DND-41 (cell line): Measurements from ENCODE around the gene IFNL3.

Experiments used
- CTCF ChIP-seq: IDR thresholded peaks from 2 replicates; pipeline ENCODE4 v1.5.1; 2012; ENCODE audit warnings: borderline replicate concordance, low read length, moderate library complexity, mild to moderate bottlenecking; ENCODE audit not compliant: poor library complexity, severe bottlenecking; ENCODE audit errors: extremely low read depth
- EZH2 ChIP-seq: IDR thresholded peaks from 3 replicates; pipeline ENCODE4 v1.6.1; 2012; ENCODE audit warnings: borderline replicate concordance, low read depth, mild to moderate bottlenecking, moderate library complexity, low read length, inconsistent platforms; ENCODE audit not compliant: severe bottlenecking

DNA sequence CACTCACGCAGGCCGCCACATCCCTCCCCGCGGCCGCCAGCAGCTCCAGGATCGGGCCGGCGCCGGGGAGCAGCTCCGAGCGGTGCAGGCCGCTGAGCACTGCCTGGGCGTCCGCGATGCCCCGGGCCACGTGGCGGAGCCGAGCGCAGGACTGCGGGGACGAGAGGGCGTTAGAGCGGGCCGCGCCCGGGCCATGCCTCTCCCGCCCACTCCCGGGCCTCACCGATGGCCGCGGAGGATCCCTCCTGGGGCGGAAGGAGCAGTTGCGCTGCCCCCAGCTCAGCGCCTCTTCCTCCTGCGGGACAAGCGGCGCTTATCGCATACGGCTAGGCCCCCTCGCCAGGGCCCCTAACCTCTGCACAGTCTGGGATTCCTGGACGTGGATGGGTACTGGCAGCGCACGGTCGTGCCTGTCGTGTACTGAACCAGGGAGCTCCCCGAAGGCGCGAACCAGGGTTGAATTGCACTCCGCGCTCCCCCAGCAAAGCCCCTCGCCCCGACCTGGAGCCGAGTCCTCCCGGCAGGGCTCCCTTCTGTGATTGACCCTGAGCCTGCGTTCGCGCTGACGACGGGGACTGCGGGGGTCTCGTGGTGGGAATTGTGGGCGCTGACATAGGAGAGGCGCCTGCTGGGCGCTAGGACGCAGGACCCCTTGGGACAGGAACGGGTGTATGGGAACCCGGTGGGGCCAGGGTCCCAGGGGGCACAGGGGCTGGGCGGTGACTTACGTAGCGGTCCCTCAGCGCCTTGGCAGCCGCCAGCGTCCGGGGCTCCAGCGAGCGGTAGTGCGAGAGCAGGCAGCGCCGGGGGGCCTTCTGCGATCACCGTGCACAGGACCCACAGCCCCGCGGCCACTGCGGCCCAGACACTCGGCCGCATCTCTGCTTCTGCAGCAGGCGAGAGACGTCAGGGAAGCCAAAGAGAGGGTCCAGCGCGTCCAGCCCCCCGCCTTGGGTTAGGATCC is 3.2 kb upstream of the IFNL3 start:
- TF ChIP-seq CTCF (no peak), EZH2 (no peak)
